Lung (tissue), 12 donors: Measurements from ENCODE around the gene NUP210L. TPM values are rescaled to one million over a fixed set of nuclear protein-coding genes. Genes with fewer than 3 reads are reported as not detected.

Source experiments
- ATAC-seq: fragments of 200-7000 bp; cut with Tn5 transposase; one replicate; pipeline ENCODE4 v1.9.1; 2020; ENCODE audit warnings: moderate number of reproducible peaks; ENCODE audit not compliant: insufficient read depth, low FRiP score
- DNase-seq, 3 donors: peaks; one replicate each; pipeline ENCODE4 v3.0.0-alpha.2; 2013 to 2017
- H3K27ac ChIP-seq, 2 donors: one replicate each; pipeline ENCODE4 v1.5.1; 2013; ENCODE audit warnings: mild to moderate bottlenecking in 2 of 2, moderate library complexity in 2 of 2, control low read depth in 1 of 2, inconsistent platforms in 1 of 2, low read depth in 1 of 2, low read length in 1 of 2
- H3K27me3 ChIP-seq, 3 donors: one replicate each; pipeline ENCODE4 v1.5.1; 2013; ENCODE audit warnings: low read length in 2 of 3; ENCODE audit not compliant: control insufficient read depth in 3 of 3, insufficient read depth in 3 of 3
- H3K36me3 ChIP-seq, 4 donors: one replicate each; pipeline ENCODE4 v1.5.1; 2013; ENCODE audit warnings: low read length in 4 of 4, mild to moderate bottlenecking in 1 of 4, moderate library complexity in 1 of 4; ENCODE audit not compliant: control insufficient read depth in 4 of 4, insufficient read depth in 4 of 4
- H3K4me1 ChIP-seq, 5 donors: one replicate each; pipeline ENCODE4 v1.5.1; 2013; ENCODE audit warnings: low read length in 5 of 5, mild to moderate bottlenecking in 2 of 5, moderate library complexity in 1 of 5; ENCODE audit not compliant: control insufficient read depth in 5 of 5, insufficient read depth in 5 of 5
- H3K4me3 ChIP-seq: one replicate; pipeline ENCODE4 v1.5.1; 2013; ENCODE audit warnings: mild to moderate bottlenecking, control low read depth, moderate library complexity
- H3K9ac ChIP-seq, 2 donors: one replicate each; pipeline ENCODE4 v1.5.1; 2013; ENCODE audit warnings: low read length in 2 of 2, control low read depth in 1 of 2; ENCODE audit not compliant: insufficient read depth in 1 of 2
- H3K9me3 ChIP-seq, 4 donors: one replicate each; pipeline ENCODE4 v1.5.1; 2013; ENCODE audit warnings: low read length in 3 of 4, mild to moderate bottlenecking in 1 of 4, moderate library complexity in 1 of 4; ENCODE audit not compliant: control insufficient read depth in 4 of 4, insufficient read depth in 3 of 4
- WGBS, 2 donors: extraction: QIAGEN DNeasy Blood & Tissue Kit; methylation state at CpG; one replicate each; pipeline ENCODE4 v1.1.7; 2013; 5-methylcytosine and 5-hydroxymethylcytosine counted together
- polyA plus RNA-seq, 2 donors: library from polyadenylated mRNA; stranded (reverse); fragments of 200-250 nt; gene quantifications; one replicate each; pipeline ENCODE4 v1.2.1, GENCODE V29; 2013
- total RNA-seq, 2 donors: library from RNA; depleted of rRNA in 1 of 2; stranded (reverse); fragments of >200 nt in 1 of 2; gene quantifications; one replicate each; pipeline ENCODE4 v1.2.1, GENCODE V29; 2014 to 2021
- TF ChIP-seq, protein P1 (sequence below): IDR thresholded peaks from 2 replicates; pipeline ENCODE4 v1.5.1; 2012; ENCODE audit warnings: mild to moderate bottlenecking; ENCODE audit errors: control extremely low read depth, extremely low read depth
- donor health status: control.
- donor health status: control.
- donor health status: Bipolar disorder and iron deficiency.
- donor health status: healthy.
- donor health status: DM: yes; HTN: yes; CAD: no.

NUP210L gene
- total and polyA plus RNA-seq, 4 donors: 0.03 to 0.26 (median 0.09) TPM

- Histone ChIP-seq H3K36me3 (peaks cover 56 to 66% (median 58%) of the 10 kb centered on the region in 4 donors), H3K9me3 (no peaks in the 10 kb centered on the region), H3K9ac (no peak overlapping the region), H3K27me3 (no peaks in the 10 kb centered on the region), H3K4me3 (no peak overlapping the region), H3K27ac (peak overlapping the region in 1 of 2 donors; percentile 56), H3K4me1 (peaks cover 0 to 1% (median 0%) of the 10 kb centered on the region in 5 donors)
- TF ChIP-seq, protein P1, sequence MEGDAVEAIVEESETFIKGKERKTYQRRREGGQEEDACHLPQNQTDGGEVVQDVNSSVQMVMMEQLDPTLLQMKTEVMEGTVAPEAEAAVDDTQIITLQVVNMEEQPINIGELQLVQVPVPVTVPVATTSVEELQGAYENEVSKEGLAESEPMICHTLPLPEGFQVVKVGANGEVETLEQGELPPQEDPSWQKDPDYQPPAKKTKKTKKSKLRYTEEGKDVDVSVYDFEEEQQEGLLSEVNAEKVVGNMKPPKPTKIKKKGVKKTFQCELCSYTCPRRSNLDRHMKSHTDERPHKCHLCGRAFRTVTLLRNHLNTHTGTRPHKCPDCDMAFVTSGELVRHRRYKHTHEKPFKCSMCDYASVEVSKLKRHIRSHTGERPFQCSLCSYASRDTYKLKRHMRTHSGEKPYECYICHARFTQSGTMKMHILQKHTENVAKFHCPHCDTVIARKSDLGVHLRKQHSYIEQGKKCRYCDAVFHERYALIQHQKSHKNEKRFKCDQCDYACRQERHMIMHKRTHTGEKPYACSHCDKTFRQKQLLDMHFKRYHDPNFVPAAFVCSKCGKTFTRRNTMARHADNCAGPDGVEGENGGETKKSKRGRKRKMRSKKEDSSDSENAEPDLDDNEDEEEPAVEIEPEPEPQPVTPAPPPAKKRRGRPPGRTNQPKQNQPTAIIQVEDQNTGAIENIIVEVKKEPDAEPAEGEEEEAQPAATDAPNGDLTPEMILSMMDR: no peak
- DNase-seq (no peak), ATAC-seq (no peak)
Observed at GRCh38 chr1:154170547-154171222, 15.8 kb upstream of the NUP210L start.

GRCh38 chr1:154167461-154167860, 12.6 kb upstream of the NUP210L start:
- H3K36me3 ChIP-seq: peaks cover 48 to 69% (median 58%) of the 10 kb centered on the region in 4 donors
- H3K27me3 ChIP-seq: no peaks in the 10 kb centered on the region

DNA sequence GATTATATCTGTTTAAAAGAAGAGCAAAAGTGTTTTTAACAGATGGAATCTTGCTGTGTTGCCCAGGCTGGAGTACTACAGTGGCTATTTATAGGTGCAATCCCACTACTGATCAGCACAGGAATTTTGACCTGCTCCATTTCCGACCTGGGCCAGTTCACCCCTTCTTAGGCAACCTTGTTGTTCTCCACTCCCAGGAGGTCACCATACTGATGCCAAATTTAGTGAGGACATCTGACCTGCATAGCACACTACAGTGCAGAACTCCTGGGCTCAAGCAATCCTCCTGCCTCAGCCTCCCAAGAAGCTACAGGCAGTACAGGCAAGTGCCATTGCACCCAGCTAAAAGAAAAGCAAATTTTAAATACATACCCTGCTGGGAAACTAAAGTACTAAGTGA, 11.3 kb upstream of the NUP210L start:
- no peak for DNase-seq
- peaks cover 38 to 62% (median 48%) of the 10 kb centered on the region in 4 donors for H3K36me3 ChIP-seq

More at GRCh38 chr1:154167461-154167860, 12.6 kb upstream of the NUP210L start:
- no peak for ATAC-seq
- DNase-seq: no peak
- TF ChIP-seq, protein P1: no peak
- H3K9ac ChIP-seq: no peak overlapping the region
- H3K27ac ChIP-seq: no peak overlapping the region
- peaks cover 0 to 1% (median 0%) of the 10 kb centered on the region in 5 donors for H3K4me1 ChIP-seq
- H3K4me3 ChIP-seq: no peak overlapping the region
- no peaks in the 10 kb centered on the region for H3K9me3 ChIP-seq

More for the DNA sequence above, 11.3 kb upstream of the NUP210L start:
- no peaks in the 10 kb centered on the region for H3K27me3 ChIP-seq
- TF ChIP-seq, protein P1: no peak
- H3K9ac ChIP-seq: no peak overlapping the region
- WGBS, 2 donors: 88 to 91% methylated on average over 1 of the region's 1 CpG
- no peaks in the 10 kb centered on the region for H3K9me3 ChIP-seq
- no peak overlapping the region for H3K27ac ChIP-seq
- H3K4me3 ChIP-seq: no peak overlapping the region
- H3K4me1 ChIP-seq: no peaks in the 10 kb centered on the region
- no peak for ATAC-seq
